ENCODE measurements around the gene ZNF831. TPM values are rescaled to one million over a fixed set of nuclear protein-coding genes. Genes with fewer than 3 reads are reported as not detected.

Gene ZNF831
- total RNA-seq, 1 experiment from 2014 or later = not detected

DNA sequence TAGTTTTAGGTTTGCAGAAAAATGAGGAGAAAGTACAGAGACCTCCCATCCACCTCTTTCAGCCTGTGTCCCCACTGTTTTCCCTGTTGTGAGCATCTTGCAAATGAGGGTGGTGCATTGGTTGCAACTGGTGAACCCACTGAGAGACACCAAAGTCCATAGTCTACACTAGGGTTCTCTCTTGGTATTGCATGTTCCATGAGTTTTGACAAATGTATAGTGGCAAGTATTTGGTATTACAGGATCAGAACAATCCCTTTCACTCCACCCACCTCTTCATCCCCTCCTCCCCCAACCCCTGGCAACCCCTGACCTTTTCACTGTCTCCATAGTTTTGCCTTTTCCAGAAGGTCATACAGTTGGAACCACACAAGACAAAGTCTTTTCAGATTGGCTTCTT is 20.1 kb downstream of the ZNF831 start:
- no peaks in the 10 kb centered on the region for H3K9me3 Mint-ChIP-seq (ENCODE audit: unreplicated experiment)

DNA sequence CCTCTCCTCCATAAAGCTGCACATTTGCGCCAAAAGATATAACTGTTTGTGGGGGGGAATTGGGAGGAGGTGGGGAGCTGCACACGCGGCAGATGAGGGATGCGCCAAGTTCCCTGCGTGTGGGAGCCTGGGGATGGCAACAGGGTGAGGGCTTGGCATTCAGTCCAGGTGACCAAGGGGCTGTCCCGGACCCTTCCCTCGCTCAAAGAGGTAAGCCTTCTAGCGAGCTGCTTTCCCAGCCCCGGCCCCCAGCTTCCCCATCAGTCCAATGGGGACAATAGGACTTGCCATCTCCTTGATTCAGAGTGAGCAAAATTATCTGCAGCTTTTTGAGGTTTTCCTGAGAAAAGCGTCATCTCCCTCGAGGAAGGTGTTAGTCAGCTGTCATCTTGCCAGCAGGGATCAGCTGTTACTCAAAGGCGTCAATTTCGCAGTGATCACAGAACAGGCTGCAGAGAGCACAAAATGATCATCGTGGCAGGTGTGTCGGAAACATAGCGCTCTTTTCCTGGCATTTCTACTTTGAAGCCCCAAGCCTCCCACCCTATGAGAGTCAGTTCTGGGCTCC is 21.3 kb downstream of the ZNF831 start:
- ChIA-PET POLR2A (no interaction called here), CTCF (no interaction called here)
- Histone ChIP-seq H3K4me3 (ENCODE audit: low read depth, low read length) (no peak overlapping the region), H3K4me1 (no peaks in the 10 kb centered on the region), H3K27me3 (replicated peaks; ENCODE audit: control insufficient read depth, insufficient read depth, low read length) (no peaks in the 10 kb centered on the region), H3K36me3 (ENCODE audit: control insufficient read depth, insufficient read depth, low read length) (no peaks in the 10 kb centered on the region), H3K9me3 (no peaks in the 10 kb centered on the region)
- Mint-ChIP-seq H3K4me1 (ENCODE audit: low read depth, unreplicated experiment) (no peaks in the 10 kb centered on the region), H3K27me3 (ENCODE audit: insufficient read depth, unreplicated experiment) (peaks cover 23% of the 10 kb centered on the region), H3K36me3 (ENCODE audit: insufficient read depth, unreplicated experiment) (no peaks in the 10 kb centered on the region), H3K9me3 (ENCODE audit: unreplicated experiment) (no peaks in the 10 kb centered on the region), H3K4me3 (ENCODE audit: unreplicated experiment) (no peak overlapping the region), H3K27ac (ENCODE audit: unreplicated experiment) (no peak overlapping the region)
- BruUV-seq (replicated peaks) = no TSS peak
- no peak for DNase-seq
- TF ChIP-seq, protein P1, sequence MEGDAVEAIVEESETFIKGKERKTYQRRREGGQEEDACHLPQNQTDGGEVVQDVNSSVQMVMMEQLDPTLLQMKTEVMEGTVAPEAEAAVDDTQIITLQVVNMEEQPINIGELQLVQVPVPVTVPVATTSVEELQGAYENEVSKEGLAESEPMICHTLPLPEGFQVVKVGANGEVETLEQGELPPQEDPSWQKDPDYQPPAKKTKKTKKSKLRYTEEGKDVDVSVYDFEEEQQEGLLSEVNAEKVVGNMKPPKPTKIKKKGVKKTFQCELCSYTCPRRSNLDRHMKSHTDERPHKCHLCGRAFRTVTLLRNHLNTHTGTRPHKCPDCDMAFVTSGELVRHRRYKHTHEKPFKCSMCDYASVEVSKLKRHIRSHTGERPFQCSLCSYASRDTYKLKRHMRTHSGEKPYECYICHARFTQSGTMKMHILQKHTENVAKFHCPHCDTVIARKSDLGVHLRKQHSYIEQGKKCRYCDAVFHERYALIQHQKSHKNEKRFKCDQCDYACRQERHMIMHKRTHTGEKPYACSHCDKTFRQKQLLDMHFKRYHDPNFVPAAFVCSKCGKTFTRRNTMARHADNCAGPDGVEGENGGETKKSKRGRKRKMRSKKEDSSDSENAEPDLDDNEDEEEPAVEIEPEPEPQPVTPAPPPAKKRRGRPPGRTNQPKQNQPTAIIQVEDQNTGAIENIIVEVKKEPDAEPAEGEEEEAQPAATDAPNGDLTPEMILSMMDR (IDR thresholded peaks at IDR 0.05; ENCODE audit: insufficient read depth in 1 of 2, low read depth in 1 of 2, low read length in 1 of 2, severe bottlenecking in 1 of 2, unreplicated experiment in 1 of 2) = no peak
- intact Hi-C loops (cut with micrococcal nuclease; ENCODE audit: unreplicated experiment) = no loop called here

More for the DNA sequence above, 20.1 kb downstream of the ZNF831 start:
- no TSS peak for BruUV-seq (replicated peaks)
- H3K4me3 Mint-ChIP-seq (ENCODE audit: unreplicated experiment) = no peak overlapping the region
- CTCF ChIA-PET = no interaction called here
- no peaks in the 10 kb centered on the region for H3K27me3 ChIP-seq (replicated peaks; ENCODE audit: control insufficient read depth, insufficient read depth, low read length)
- TF ChIP-seq, protein P1 (IDR thresholded peaks at IDR 0.05; ENCODE audit: insufficient read depth in 1 of 2, low read depth in 1 of 2, low read length in 1 of 2, severe bottlenecking in 1 of 2, unreplicated experiment in 1 of 2) = no peak
- H3K4me1 Mint-ChIP-seq (ENCODE audit: low read depth, unreplicated experiment) = no peaks in the 10 kb centered on the region
- H3K4me3 ChIP-seq (ENCODE audit: low read depth, low read length) = no peak overlapping the region
- no peaks in the 10 kb centered on the region for H3K36me3 ChIP-seq (ENCODE audit: control insufficient read depth, insufficient read depth, low read length)
- no peaks in the 10 kb centered on the region for H3K9me3 ChIP-seq
- no peaks in the 10 kb centered on the region for H3K4me1 ChIP-seq
- POLR2A ChIA-PET = interaction anchor here (0.6 kb wide), 1 partner anchor 291 kb away, joined by 8 read pairs; no protein-coding TSS in a partner anchor
- intact Hi-C loops (cut with micrococcal nuclease; ENCODE audit: unreplicated experiment) = no loop called here
- no peaks in the 10 kb centered on the region for H3K36me3 Mint-ChIP-seq (ENCODE audit: insufficient read depth, unreplicated experiment)
- no peak overlapping the region for H3K27ac Mint-ChIP-seq (ENCODE audit: unreplicated experiment)
- peaks cover 26% of the 10 kb centered on the region for H3K27me3 Mint-ChIP-seq (ENCODE audit: insufficient read depth, unreplicated experiment)
- DNase-seq = no peak

DNA sequence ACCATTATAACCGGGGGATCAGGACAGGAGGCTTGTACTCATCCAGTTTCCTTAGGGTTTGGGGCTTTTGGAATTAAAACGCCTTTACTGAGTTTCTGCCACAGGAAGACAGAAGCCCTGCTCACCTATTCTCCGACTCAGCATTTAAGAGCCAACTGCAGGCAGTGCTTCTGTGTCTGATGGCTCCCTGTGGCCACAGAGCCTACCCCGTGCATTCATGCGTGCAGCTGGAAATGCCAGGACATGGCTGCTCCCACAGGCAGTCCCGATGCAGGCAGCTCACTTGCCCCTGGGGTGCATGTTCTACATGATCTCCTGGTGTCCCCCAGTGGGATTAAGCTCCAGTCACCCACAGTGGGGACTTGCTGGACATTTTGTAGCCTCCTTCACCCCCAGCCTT is 22.2 kb downstream of the ZNF831 start:
- no peaks in the 10 kb centered on the region for H3K9me3 ChIP-seq
- no peaks in the 10 kb centered on the region for H3K36me3 Mint-ChIP-seq (ENCODE audit: insufficient read depth, unreplicated experiment)
- no peaks in the 10 kb centered on the region for H3K36me3 ChIP-seq (ENCODE audit: control insufficient read depth, insufficient read depth, low read length)
- peaks cover 26% of the 10 kb centered on the region for H3K27me3 Mint-ChIP-seq (ENCODE audit: insufficient read depth, unreplicated experiment)
- ChIA-PET POLR2A (no interaction called here), CTCF (no interaction called here)
- no peak overlapping the region for H3K4me3 ChIP-seq (ENCODE audit: low read depth, low read length)
- TF ChIP-seq, protein P1 (IDR thresholded peaks at IDR 0.05; ENCODE audit: insufficient read depth in 1 of 2, low read depth in 1 of 2, low read length in 1 of 2, severe bottlenecking in 1 of 2, unreplicated experiment in 1 of 2) = no peak
- no peaks in the 10 kb centered on the region for H3K9me3 Mint-ChIP-seq (ENCODE audit: unreplicated experiment)
- H3K4me1 ChIP-seq = no peaks in the 10 kb centered on the region
- no peak for DNase-seq
- no peaks in the 10 kb centered on the region for H3K27me3 ChIP-seq (replicated peaks; ENCODE audit: control insufficient read depth, insufficient read depth, low read length)
- H3K27ac Mint-ChIP-seq (ENCODE audit: unreplicated experiment) = no peak overlapping the region
- no peaks in the 10 kb centered on the region for H3K4me1 Mint-ChIP-seq (ENCODE audit: low read depth, unreplicated experiment)
- intact Hi-C loops (cut with micrococcal nuclease; ENCODE audit: unreplicated experiment) = no loop called here
- H3K4me3 Mint-ChIP-seq (ENCODE audit: unreplicated experiment) = no peak overlapping the region
- no TSS peak for BruUV-seq (replicated peaks)

All from Caco-2 (cell line).